Measurements from ENCODE around the gene SVOP. TPM values are rescaled to one million over a fixed set of nuclear protein-coding genes. Genes with fewer than 3 reads are reported as not detected.

SVOP gene
- total and polyA plus RNA-seq, 2 experiments from 2014 or later, result not detected

GRCh38 chr12:108918206-108918605, 102.7 kb downstream of the SVOP start:
- in situ Hi-C loops (cut with MboI), result no loop called here
- Histone ChIP-seq H3K79me2 (ENCODE audit: insufficient read depth) (no peaks in the 10 kb centered on the region), H3K9me2 (ENCODE audit: insufficient read depth) (no peaks in the 10 kb centered on the region), H3K27me3 (replicated peaks; ENCODE audit: insufficient read depth) (peaks cover 3% of the 10 kb centered on the region; the same call in 1 of the 2 replicates), H4K20me1 (ENCODE audit: insufficient read depth) (no peaks in the 10 kb centered on the region), H3K9ac (no peak overlapping the region), H3K27ac (no peak overlapping the region), H3K4me1 (ENCODE audit: insufficient read depth) (0 out of 2 replicates have a peak, but pooled peaks cover 4% of the 10 kb centered on the region), H3K4me3 (no peak overlapping the region), H3K9me3 (ENCODE audit: low read depth) (no peaks in the 10 kb centered on the region), H3K4me2 (ENCODE audit: unreplicated experiment) (no peak overlapping the region), H3F3A (ENCODE audit: insufficient read depth) (no peaks in the 10 kb centered on the region), H3K36me3 (ENCODE audit: low read depth) (no peaks in the 10 kb centered on the region), H2AFZ (no peak overlapping the region)
- TF ChIP-seq EZH2 (IDR thresholded peaks at IDR 0.05; ENCODE audit: insufficient read depth, poor library complexity, severe bottlenecking) (no peak), EZH2phosphoT487 (IDR thresholded peaks at IDR 0.05; ENCODE audit: insufficient read depth, low read depth) (no peak)
- WGBS, 2 experiments (ENCODE audit: low coverage in 1 of 2, low lambda C conversion rate in 2 of 2, missing lambda C conversion rate in 2 of 2), result 29 to 31% methylated on average over 2 of the region's 2 CpGs
- DNase-seq, result no peak

GRCh38 chr12:108916336-108916735, 104.5 kb downstream of the SVOP start:
- no peaks in the 10 kb centered on the region for H3K9me3 ChIP-seq (ENCODE audit: low read depth)
- no peaks in the 10 kb centered on the region for H3F3A ChIP-seq (ENCODE audit: insufficient read depth)
- H3K27ac ChIP-seq, result no peak overlapping the region
- no peaks in the 10 kb centered on the region for H3K36me3 ChIP-seq (ENCODE audit: low read depth)
- peak; percentile 3 for DNase-seq
- no peaks in the 10 kb centered on the region for H4K20me1 ChIP-seq (ENCODE audit: insufficient read depth)
- H3K4me3 ChIP-seq, result no peak overlapping the region
- TF ChIP-seq EZH2phosphoT487 (IDR thresholded peaks at IDR 0.05; ENCODE audit: insufficient read depth, low read depth) (no peak), EZH2 (IDR thresholded peaks at IDR 0.05; ENCODE audit: insufficient read depth, poor library complexity, severe bottlenecking) (no peak)
- H3K79me2 ChIP-seq (ENCODE audit: insufficient read depth), result no peaks in the 10 kb centered on the region
- H3K27me3 ChIP-seq (replicated peaks; ENCODE audit: insufficient read depth), result peaks cover 6% of the 10 kb centered on the region; the same call in 1 of the 2 replicates
- WGBS, 2 experiments (ENCODE audit: low coverage in 1 of 2, low lambda C conversion rate in 2 of 2, missing lambda C conversion rate in 2 of 2), result 32 to 33% methylated on average over 5 of the region's 5 CpGs
- H3K4me1 ChIP-seq (ENCODE audit: insufficient read depth), result 0 out of 2 replicates have a peak, but pooled peaks cover 4% of the 10 kb centered on the region
- H3K4me2 ChIP-seq (ENCODE audit: unreplicated experiment), result no peak overlapping the region
- H3K9ac ChIP-seq, result no peak overlapping the region
- in situ Hi-C loops (cut with MboI), result no loop called here
- no peaks in the 10 kb centered on the region for H3K9me2 ChIP-seq (ENCODE audit: insufficient read depth)
- H2AFZ ChIP-seq, result no peak overlapping the region

DNA sequence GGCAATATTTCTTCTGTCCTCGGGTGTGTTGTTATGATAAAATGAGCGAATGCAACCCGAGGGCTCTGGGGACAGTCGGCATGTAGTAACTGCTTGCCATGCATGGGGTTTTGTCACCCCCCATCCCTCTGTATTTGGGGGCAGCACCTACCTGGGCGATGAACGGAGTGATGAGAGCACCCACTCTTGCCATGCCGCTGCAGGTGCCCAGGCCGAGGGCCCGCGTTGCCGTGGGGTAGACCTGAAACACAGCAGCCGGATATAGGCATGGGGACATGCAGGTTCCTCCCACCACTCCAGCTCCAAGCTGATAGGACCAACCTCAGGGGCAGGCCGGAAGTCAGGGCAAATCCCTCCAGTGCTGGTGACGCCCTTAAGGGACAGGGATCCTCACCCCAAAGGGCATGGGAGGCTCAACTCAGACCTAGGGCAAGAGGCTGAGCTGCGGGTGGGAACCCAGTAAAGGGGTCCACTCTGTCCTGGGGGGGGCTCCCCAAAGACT, 105.2 kb downstream of the SVOP start:
- Histone ChIP-seq H2AFZ (no peak overlapping the region), H4K20me1 (ENCODE audit: insufficient read depth) (no peaks in the 10 kb centered on the region), H3K4me3 (no peak overlapping the region), H3K36me3 (ENCODE audit: low read depth) (no peaks in the 10 kb centered on the region), H3K27ac (no peak overlapping the region), H3K4me2 (ENCODE audit: unreplicated experiment) (no peak overlapping the region), H3K9me3 (ENCODE audit: low read depth) (no peaks in the 10 kb centered on the region), H3K4me1 (ENCODE audit: insufficient read depth) (0 out of 2 replicates have a peak, but pooled peaks cover 4% of the 10 kb centered on the region), H3K27me3 (replicated peaks; ENCODE audit: insufficient read depth) (peaks cover 6% of the 10 kb centered on the region; the same call in 1 of the 2 replicates), H3K79me2 (ENCODE audit: insufficient read depth) (no peaks in the 10 kb centered on the region), H3F3A (ENCODE audit: insufficient read depth) (no peaks in the 10 kb centered on the region), H3K9ac (no peak overlapping the region), H3K9me2 (ENCODE audit: insufficient read depth) (no peaks in the 10 kb centered on the region)
- 67 to 78% methylated on average over 15 of the region's 15 CpGs for WGBS, 2 experiments (ENCODE audit: low coverage in 1 of 2, low lambda C conversion rate in 2 of 2, missing lambda C conversion rate in 2 of 2)
- TF ChIP-seq EZH2 (IDR thresholded peaks at IDR 0.05; ENCODE audit: insufficient read depth, poor library complexity, severe bottlenecking) (no peak), EZH2phosphoT487 (IDR thresholded peaks at IDR 0.05; ENCODE audit: insufficient read depth, low read depth) (no peak)
- in situ Hi-C loops (cut with MboI), result no loop called here
- DNase-seq, result no peak

DNA sequence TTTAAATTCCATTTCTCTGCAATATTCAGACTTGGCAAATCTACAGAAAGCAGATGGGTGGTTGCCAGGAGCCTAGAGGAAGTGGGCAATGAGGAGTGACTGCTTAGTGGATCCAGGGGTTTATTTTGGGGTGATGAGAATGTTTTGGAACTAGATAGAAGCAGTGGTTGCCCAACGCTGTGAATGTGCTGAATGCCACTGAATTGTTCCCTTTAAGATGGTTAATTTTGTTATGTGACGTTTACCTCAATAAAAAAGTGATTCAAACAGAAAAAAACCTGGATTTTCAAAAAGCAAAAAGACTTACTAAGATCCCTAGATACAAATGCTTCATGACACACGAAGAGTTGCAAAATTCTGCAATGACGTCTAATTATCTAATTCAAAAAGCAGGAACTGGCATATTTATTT, 106.7 kb downstream of the SVOP start:
- in situ Hi-C loops (cut with MboI), result no loop called here
- 1 to 4% methylated on average over 4 of the region's 4 CpGs for WGBS, 2 experiments (ENCODE audit: low coverage in 1 of 2, low lambda C conversion rate in 2 of 2, missing lambda C conversion rate in 2 of 2)
- Histone ChIP-seq H3K27me3 (replicated peaks; ENCODE audit: insufficient read depth) (peaks cover 6% of the 10 kb centered on the region; the same call in 1 of the 2 replicates), H3K9me3 (ENCODE audit: low read depth) (no peaks in the 10 kb centered on the region), H3K36me3 (ENCODE audit: low read depth) (no peaks in the 10 kb centered on the region), H3K4me1 (ENCODE audit: insufficient read depth) (0 out of 2 replicates have a peak, but pooled peaks cover 4% of the 10 kb centered on the region), H3K4me3 (no peak overlapping the region), H3K4me2 (ENCODE audit: unreplicated experiment) (peak overlapping the region; percentile 7), H3F3A (ENCODE audit: insufficient read depth) (no peaks in the 10 kb centered on the region), H3K9me2 (ENCODE audit: insufficient read depth) (no peaks in the 10 kb centered on the region), H3K27ac (no peak overlapping the region), H4K20me1 (ENCODE audit: insufficient read depth) (no peaks in the 10 kb centered on the region), H3K9ac (no peak overlapping the region), H3K79me2 (ENCODE audit: insufficient read depth) (no peaks in the 10 kb centered on the region), H2AFZ (no peak overlapping the region)
- DNase-seq, result peak; percentile 67
- TF ChIP-seq EZH2 (IDR thresholded peaks at IDR 0.05; ENCODE audit: insufficient read depth, poor library complexity, severe bottlenecking) (no peak), EZH2phosphoT487 (IDR thresholded peaks at IDR 0.05; ENCODE audit: insufficient read depth, low read depth) (no peak)
